HG02798 (cell line): ENCODE data around the gene ZNF584.
A peak's percentile ranks its signal among the peaks of the same experiment; 100 is the strongest.

Experiments used
- ATAC-seq: cut with Tn5 transposase; IDR thresholded peaks from one replicate; pipeline ENCODE4 v1.9.1; 2021; ENCODE audit warnings: mild to moderate bottlenecking; ENCODE audit not compliant: unreplicated experiment, poor library complexity

Gene ZNF584

GRCh38 chr19:58451358-58452101, 43.1 kb downstream of the ZNF584 start, which contains the start of gene ZNF324B:
TSS of gene ZNF324B (plus strand) at chr19:58451622. CDS start at chr19:58453702, 2,080 bp downstream.
- peak; percentile 97 for ATAC-seq

DNA sequence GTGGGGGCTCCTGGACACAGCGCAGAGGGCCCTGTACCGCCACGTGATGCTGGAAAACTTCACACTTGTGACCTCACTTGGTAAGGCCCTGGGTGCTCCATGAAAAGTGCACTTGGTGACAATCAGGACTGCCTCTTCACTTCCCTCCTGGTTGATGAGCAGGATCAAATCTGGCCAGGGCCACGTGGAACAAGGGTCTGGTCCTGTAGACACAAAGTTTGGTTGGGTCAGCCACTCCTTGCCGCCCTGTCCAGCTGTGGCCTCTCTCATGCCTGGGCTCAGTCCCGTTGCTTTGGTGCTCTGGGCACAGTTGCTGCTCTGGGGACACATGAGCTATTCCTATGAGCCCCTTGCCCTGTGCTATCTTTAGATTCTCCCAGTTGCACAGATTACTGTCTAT, 45.3 kb downstream of the ZNF584 start:
- ATAC-seq: no peak

DNA sequence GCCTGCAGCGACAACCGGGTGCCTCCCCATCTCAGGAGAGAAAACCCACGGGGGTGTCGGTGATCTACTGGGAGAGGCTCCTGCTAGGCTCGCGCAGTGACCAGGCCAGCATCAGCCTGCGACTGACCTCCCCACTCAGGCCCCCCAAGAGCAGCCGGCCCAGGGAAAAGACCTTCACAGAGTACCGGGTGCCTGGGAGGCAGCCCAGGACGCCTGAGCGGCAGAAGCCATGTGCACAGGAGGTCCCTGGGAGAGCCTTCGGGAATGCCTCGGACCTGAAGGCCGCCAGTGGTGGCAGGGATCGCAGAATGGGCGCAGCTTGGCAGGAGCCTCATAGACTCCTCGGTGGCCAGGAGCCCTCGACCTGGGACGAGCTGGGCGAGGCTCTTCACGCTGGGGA, 46.9 kb downstream of the ZNF584 start:
- no peak for ATAC-seq

DNA sequence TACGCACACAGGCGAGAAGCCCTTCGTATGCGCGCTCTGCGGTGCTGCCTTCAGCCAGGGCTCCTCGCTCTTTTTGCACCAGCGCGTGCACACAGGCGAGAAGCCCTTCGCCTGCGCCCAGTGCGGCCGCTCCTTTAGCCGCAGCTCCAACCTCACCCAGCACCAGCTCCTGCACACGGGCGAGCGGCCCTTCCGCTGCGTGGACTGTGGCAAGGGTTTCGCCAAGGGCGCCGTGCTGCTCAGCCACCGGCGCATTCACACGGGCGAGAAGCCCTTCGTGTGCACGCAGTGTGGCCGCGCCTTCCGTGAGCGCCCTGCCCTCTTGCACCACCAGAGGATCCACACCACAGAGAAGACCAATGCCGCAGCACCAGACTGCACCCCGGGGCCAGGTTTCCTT, 47.7 kb downstream of the ZNF584 start:
- no peak for ATAC-seq

GRCh38 chr19:58460039-58460438, 51.6 kb downstream of the ZNF584 start:
- no peak for ATAC-seq

DNA sequence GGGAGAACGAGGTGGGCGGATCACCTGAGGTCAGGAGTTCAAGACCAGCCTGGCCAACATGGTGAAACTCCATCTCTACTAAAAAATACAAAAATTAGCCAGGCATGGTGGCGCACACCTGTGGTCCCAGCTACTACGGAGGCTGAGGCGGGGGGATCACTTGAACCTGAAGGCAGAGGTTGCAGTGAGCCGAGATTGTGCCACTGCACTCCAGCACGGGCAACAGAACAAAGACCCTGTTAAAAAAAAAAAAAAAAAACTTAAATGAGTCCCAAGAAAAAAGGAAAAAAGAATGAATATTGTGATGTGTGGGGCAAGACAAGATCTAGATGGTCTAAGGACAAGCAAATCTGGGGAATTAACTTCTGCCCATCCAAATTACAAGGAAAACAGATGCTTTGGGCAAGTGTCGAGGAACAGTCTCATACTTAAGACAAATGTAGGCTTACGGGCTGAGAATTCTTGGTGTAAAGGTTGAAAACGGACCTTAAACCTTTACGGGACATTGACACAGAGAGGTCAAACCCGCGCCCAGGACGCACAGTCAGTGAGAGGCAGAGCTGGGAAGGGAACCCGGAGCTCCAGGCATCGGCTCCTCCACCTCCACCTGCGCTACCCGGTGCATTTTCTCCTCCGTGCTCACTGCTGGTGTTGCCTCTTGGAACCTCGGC, 57.8 kb downstream of the ZNF584 start:
- peak; percentile 16 for ATAC-seq

DNA sequence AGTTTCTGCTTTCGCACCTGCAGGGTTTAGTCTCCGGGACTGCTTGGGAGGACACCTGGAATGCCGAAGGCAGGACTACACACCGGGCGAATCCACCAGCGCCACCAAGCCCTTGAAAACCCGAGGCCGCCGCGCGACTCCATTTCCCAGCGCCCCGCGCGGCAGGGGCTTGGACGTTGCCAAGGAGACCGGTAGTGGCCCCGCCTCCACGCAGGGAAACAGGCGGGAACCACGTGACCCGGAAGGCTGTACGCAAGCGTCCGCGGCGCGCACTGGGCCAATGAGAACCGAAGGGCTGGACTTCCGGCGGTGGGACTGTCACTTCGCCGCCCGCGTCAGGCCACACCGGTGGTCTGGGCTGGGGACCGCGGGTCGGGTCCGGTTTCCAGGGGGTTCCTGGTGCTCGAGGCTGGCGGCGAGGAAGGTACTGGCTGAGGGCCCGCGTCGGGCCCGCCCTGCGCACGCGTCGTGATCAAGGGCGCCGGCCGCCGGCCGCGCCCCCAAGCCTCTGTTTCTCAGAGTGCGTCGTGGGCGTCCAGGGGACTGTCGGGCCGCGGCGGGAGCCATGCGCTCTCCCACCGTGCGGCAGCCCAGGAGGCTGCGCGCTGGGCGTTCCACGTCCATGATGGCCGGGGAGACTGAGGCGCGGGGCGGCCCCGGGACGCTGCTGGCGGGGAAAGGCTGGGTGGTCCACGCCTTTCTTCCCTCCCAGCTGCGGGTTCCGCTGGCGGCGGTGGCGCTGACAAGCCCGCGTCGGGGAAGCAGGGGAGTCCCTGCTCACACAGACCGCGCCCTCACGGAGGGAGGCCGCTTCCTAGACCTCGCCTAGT, 58.5 kb downstream of the ZNF584 start, which contains the start of gene ZNF324:
Gene ZNF324 (plus strand): TSS at position 321 of the 830 bp plus-strand sequence. CDS start 2,106 bp downstream, outside the sequence.
- peak; percentile 96 for ATAC-seq
